ENCODE measurements around the gene FERMT1.
"Not testable (repeated sequence)": the region's sequence is repeated elsewhere in the genome, so short reads cannot be mapped to it uniquely, and the experiment has no call there.

The FERMT1 gene

DNA sequence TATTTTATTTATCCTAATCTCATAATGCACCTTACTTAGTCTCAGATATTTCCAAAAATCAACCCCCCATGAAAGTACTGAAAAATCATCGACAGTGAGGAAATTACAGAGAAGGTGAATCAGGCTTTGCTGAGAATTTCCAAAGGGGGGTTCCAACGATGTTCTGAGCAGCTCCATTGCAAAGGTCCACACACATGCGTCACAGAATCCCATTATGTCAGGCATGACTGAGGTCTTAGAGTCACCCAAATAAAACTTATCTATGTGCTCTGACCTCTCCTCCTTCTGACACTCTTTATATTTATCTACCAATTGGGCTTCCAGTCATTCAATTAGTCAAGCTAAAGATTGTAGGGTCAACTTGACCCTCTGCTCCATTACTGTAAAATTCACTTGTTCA lies 56.2 kb downstream of the FERMT1 start:
- no peak for DNase-seq

DNA sequence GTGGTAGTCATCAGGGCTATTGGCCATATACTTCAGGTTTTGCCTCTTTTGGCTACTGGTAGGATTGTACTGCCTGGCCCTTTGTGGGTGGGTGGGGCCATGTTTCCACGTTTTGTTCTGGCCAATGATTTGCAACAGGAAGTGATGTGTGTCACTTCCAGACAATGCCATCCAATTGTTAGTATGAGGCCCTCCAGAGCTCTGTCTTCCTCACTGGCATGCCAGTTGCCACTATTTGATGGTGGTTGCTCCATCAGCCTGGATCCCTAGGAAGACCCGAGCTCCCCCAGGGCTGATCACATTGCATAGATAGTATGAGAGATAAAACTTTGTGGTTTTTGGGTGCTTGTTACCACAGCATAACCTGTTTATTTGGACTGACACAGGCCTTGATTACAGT lies 61.3 kb downstream of the FERMT1 start:
- DNase-seq: no peak

DNA sequence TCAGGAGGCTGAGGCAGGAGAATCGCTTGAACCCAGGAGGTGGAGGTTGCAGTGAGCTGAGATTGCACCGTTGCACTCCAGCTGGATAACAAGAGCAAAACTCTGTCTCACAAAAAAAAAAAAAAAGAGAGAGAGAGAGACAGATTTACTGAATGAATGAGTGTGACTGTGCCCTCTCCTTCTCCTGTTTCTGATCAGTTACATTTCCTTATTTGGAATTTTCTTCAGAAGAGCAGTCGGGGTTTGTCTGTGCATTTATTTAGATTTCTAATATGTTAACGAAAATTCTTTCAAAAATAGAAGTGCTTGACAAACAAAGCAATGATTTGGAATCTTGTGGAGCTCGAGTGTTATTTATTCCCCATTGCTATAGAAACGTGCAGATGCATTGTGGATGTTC lies 62.6 kb downstream of the FERMT1 start:
- no peak for DNase-seq

DNA sequence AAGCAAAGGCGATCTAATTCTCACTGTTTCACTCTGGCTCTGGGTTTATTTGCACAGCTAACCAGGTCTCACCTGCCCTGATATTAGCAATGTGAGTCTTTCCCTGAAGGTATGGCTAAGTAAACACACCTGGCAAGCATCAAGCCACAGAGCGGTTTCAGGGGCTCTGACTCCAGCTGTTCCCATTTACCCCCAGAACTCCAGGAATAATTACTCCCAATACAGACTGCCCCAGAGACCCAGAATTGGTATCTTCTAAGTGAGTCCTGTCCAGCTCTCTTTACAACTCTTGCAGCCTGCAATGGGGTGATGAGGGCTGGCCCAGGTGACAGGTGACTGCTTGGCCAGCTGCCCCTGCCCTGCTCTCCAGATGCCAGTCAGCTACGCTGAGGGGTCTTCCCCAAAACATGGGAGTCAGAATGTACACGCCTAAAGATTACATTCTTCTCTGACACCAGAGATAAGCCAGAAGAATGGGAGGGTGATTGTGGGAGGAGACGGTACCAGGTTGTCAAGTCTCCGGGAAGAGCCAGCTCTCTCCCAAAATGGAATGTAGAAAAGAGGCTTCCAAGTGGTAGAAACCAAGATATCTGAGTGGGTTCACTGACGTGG lies 64.0 kb downstream of the FERMT1 start:
- DNase-seq: peak; percentile 77

DNA sequence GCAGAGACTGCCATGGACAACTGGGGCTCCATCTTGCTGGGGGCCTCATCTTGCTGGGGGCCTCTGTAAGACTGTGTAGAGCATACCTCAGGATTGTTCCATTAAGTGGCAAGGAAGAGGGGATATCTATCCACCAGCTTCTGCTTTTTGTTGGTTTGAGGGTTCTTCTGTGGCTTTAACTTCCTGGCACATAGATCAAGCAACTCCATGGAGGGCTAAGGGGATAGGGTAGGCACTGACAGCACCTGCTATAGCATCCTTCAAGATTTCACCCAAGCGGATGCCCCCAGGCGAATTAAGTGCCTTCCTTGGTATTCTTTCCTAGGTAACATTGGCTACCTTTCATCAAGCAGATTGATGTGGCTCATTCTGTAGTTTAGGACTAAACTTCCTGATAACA lies 65.1 kb downstream of the FERMT1 start:
- DNase-seq: no peak

DNA sequence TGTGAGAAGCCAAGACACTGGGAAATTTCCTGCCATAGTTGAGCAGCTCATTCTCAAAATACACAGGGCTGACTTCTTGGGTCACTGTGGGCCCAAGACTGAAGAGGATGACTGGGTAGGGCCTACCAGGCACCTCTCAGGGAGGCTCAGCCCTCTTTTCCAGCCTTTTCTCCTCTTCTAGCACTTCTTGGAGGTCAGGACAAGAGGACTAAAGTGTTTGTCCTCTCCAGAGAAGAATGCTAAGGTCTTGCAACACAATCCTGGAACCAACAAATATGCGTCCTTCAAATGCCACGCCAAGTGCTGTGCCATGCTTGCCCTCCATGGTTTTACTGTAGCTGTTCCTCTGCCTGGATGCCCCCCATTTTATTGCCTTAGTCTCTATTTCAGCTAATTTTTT lies 65.7 kb downstream of the FERMT1 start:
- no peak for DNase-seq

DNA sequence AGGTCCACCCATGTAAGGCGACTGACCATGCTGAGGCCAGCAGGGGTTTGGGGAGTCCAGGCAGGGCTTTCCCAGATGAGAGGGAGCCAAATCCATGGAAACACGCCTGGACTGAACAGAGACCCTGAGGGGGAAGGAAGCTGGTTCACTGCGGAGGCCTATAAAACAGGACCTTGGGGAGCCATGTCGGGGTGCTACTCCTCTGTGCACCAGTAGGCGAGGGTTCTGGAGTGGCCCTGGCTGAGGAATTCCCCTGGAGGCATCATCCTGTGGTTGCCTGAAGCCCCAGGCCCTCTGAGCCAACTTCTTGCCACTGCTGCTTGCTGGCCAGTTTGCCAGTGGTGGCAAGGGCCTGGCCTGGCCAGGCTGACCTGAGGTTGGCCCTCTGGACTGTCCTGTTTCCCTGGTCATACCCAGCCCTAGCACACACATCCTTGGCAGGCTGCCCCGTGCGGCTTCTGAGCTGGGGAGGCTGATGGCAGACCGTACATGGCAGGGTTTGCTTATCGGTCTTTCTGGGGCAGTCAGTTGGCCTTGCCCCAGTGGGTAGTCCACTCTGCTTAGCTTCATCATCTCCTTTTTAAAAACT lies 66.8 kb downstream of the FERMT1 start:
- DNase-seq: no peak

DNA sequence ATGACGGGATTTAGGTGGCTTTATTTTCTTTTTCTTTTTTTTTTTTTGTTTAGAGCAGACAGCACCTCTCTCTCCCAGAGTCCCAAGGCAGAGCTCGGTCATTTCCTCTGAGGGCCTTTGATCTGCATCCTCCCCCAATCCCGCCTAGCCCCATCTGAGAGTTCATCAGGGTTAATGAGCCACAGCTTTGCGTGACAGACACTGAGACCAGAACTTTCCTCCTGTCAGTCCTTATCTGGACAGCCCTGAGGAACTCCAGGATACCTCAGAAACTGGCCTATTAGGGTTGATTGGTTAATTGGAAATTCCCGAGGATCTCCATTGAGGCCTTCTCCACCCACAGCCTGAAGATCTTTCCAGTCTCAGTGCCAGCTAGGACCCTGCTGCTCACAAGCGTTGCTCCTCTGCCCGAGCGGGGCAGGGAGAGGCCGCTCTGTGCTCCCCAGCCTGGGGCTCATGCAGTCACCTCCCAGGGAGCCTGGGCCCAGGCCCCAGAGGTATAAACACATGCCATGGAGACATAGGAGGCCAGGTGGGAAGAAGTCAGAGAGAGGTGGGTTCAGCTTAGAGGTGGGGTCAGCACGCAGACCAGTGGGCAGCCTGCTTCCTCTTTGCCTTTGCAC lies 67.6 kb downstream of the FERMT1 start:
- DNase-seq: no peak

DNA sequence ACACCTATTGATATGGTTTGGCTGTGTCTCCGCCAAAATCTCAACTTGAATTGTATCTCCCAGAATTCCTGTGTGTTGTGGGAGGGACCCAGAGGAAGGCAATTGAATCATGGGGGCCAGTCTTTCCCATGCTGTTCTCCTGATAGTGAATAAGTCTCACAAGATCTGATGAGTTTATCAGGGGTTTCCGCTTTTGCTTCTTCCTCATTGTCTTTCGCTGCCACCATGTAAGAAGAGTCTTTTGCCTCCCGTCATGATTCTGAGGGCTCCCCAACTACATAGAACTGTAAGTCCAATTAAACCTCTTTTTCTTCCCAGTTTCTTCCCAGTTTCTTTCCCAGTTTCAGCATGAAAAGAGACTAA lies 68.2 kb downstream of the FERMT1 start:
- DNase-seq: not testable (repeated sequence)

DNA sequence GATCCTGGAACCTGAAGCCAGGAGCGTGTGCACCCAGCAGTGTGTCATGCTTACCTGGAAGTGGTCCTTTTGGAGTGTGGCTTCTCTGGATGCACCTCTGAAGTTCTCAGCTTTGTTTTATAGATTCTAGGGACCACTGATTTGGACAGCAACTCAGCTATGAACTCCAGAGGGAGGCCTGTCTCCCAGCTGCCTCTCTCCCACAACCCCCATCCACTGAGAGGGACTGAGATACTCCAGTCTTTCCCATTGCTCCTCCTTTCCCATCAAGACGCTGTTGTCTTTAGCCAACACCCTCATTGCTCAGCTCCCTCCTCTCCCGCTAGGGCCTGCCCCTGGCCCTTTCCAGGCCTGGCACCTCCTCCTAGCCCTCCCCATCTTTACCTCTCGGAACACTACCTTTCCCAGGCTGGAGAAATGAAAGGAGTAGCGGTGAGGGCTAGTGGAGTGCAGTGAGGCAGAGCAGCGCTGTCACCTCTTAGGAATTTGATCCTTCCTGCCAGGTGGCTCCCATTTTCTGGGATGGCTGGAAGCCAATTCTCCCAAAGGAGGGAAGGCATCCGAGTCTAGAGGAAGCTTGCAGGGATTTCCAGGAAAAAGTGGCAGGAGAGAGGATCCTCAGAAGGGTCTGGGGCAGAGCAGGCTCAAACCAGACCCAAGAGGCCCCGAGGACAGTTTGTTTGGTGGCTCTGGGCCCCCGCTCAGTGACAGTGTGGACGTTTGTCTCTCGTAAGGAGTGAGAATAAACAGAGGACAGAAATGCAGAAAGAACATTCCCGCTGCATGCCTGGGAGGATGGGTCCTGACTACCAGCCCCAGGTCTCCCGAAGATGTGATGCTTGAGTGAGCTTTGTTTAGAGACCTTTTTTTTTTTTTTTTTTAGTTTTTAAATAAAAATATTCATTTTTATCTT lies 68.8 kb downstream of the FERMT1 start, which contains the start of gene LRRN4:
TSS of gene LRRN4 (minus strand) at position 285 of the 913 bp plus-strand sequence. CDS start 1,261 bp downstream, outside the sequence.
- peak; percentile 99 for DNase-seq

DNA sequence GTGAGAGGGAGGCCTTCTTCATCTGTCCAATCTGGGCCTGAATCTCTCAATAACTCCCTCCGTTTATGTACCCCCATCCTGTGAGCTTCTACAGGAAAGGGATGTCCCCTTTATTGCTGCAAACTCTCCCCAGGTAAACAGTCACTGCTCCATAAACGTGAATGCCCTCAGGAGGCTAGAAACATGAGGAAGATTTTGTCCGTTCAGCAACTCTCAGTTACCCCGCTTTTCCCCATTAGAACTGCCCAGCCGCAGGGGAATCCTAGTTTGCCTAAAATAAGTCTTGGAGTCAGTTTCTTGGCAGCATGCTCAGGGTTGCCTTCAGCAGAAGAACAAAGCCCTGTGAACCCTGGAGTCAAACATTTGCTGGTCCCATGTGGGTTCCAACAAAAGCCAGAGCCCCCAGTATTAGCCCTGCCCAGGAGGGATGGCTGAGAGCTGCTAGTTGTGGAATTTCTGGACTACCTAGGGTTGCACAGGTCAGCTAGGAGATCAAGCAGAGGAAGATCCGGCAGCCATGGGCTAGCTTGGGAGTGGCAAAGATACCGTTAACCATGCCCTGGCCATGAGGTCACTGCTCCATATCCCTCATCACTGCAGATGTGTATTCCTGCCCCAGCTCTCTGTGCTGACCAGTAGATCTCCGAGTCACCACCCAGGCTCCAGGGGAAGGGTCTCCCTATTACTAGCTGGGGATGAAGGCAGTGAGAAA lies 69.6 kb downstream of the FERMT1 start:
- DNase-seq: no peak

DNA sequence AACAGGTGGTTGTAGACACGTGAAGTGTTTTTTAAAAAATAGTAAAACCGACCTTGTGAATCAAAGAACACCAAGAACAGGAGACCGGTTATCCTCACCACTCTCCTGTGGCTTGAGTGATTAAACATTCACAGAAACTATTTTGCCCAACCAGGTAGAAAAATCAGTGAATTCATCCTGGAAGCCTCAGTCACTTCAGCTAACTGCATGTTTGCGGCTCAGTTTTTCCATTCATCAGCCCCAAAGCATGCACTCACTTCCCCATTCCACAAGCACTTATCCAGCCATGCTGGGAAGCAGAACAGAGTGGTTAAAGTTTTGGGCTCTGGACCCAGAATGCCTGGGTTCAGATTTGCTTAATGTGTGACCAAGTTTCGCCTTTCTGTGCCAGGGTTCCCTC lies 71.3 kb downstream of the FERMT1 start:
- no peak for DNase-seq

DNA sequence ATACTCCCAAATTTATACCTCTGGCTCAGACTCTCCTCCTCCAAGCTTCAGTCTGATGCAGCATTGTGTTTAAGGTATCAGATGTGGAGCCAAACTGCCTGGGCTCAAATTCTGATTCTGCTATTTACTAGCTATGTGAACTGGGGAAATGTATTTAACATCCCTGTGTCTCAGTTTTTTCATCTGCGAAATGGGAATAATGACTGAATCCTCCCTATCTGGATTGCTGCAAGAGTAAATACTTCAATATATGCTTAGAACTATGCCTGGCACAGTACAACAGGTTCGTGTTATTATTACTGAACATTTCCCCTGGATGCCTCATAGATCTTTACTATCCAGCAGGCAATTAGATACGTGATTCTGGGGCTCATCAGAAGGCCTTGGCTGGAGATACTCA lies 74.4 kb downstream of the FERMT1 start:
- DNase-seq: no peak

DNA sequence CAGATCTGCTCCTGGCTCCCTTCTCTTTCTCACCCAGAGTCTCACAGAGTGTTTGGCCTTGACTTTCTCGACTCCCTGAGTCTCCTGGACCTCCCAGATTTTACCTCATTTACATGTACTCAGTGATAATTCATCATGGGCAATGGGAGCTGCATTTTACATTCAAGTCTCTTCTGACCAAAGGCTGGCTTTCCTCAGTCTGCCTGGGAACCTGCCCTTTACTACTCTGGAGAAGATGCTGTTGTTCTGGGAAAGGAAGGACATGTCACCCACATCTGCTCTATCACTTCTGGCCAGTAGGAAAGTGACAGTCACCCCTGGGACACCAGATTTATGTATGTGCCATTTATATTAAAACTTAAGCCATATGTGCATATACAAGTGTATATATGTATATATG lies 76.4 kb downstream of the FERMT1 start:
- no peak for DNase-seq

DNA sequence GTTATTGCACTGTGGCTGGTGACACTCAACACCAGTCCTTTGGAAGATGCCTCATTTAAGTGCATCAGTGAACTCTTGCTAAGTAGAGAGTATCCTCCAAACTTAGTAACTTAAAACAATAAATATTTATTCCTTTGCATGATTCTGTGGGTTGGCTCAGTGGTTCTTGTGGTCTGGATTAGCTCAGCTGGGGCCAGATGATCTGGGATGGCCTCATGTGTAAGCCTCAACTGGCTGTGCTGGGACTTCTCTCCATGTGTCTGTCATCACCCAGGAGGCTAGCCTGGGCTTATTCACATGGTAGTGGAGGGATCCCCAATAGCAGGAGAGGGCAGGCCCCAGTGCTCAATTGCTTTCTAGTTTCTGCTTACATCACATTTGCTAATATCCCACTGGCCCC lies 77.3 kb downstream of the FERMT1 start:
- no peak for DNase-seq

DNA sequence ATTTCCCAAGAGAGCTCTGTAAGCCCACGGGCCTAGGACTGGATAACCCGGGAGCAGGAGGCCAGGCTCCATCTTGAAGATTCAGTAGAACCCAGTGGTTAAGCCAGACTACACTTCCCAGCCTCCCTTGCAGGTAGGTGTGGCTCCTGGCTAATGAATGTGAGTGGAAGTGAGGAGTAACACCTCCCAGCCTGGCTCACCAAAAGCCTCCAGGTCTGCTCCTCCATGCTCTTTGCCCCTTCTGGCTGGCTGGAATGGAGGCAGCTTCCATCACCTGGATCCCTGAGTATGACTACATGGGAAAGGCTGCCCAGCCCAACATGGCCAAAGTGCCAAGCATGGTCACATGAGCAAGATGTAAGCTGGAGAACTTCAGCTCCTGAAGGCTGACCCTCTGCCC lies 78.7 kb downstream of the FERMT1 start:
- DNase-seq: no peak

DNA sequence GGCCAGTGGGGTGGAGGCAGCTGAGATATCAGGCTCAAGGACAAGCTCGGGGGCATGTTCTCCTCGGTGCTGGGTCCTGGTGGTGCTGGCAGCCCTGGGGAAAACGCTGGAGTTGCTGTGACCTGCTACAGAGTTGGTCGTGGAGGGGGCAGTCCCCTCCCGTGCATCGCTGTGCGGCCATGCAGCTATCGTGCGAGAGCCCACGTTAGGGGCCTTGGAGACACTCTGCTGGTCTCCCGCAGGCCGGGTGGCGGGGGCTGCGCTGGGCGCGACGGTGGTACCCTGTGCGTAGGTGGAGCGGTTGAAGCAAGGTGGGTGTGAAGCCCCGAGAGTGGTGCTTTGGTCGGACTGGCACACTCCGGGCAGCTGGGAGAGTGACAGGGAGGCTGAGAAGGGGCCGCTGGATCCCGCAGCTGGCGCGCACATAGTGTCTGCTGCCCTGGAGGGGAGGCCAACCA lies 81.0 kb downstream of the FERMT1 start:
- no peak for DNase-seq

DNA sequence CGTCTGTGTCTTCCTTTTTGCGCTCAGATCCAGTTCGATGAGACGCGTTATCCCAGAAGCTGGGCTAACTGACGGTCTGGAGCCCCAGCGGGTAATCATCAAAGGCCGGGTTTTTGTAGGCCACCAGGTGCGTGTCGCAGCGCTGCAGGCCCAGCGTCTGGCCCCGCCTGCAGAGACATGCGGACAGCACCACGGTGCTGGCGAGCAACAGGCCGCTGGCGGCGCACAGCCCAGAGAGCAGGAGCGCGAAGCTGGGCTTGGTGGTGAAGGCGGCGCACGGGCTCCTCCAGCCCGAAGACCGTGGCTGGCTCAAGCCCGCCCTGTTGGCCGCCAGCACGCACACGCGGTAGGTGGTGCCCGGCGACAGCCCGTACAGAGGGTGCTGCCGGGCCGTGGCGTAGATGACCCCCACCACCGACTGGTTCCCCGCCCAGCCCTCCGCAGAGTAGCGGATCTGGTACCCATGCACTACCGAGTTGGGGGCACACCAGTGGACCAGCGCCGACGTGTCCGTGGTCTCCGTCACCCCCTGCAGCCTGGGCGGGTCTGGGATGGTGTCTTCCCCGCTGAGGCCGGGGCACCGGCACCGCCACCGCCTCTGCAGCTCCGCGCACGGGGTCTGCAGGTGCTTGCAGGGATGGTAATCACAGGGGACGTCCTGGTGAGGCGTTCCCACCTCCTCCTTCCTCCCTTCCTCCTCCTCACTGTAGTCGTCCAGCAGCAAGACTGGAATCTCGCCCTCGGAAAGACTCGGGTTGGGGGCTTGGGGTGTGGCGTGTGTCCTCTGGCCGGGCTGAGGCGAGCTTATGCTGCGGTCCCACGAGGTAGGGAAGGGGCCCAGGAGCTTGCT lies 81.6 kb downstream of the FERMT1 start:
- DNase-seq: no peak

DNA sequence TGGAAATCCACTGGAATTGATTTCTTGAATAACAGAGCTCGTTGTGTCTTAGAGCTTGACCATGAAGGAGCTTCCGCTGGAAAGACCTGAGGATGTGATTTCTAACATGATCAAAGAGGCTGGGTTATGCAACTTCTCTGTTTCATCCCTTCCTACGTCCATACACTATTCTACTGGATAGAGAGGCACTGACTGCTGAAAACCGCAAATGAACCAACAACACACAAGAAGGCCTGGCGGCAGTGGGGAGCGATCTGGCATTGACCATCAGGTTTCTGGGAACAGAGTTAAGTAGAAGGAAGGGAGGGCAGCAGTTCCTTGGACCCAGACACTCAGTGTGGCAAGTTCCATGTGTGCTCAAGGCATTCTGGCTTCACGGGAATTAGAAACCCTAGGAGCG lies 82.3 kb downstream of the FERMT1 start:
- no peak for DNase-seq

DNA sequence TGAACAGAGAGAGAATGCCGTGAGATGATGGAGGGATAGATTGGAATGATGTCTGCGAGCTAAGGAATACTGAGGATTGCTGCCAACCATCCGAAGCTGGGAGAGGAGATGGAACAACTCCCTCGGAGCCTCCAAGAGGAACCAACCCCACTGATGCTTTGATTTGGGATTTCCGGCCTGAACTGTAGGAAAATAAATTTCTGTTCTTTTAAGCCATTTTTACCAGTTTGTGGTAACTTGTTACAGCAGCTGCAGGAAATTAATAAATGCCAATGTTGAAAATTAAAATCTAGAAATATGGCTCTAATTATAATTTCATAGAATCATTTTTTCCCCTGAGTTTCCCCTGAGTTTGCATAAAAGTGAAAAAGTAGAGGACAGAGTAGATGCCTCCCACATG lies 83.1 kb downstream of the FERMT1 start:
- DNase-seq: no peak

DNA sequence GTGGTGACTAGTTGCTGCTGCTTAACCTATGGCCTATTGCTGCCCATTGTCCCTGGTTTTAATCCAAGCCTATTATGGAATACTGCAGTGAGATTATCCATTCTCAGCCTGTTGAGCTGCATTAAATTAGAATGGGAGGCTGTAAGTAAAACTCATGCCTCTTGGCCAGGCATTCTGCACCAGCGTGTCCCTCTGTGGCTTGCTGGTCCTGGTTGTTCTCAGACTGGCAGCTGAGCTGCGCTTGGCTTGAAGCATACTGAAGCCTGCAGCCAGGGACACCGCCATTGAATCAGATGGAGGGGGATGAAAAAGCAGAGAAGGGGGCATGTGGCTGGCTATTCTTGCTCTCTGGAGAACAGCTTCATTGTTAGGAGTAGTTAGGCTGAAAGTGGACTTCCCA lies 84.6 kb downstream of the FERMT1 start:
- DNase-seq: no peak

DNA sequence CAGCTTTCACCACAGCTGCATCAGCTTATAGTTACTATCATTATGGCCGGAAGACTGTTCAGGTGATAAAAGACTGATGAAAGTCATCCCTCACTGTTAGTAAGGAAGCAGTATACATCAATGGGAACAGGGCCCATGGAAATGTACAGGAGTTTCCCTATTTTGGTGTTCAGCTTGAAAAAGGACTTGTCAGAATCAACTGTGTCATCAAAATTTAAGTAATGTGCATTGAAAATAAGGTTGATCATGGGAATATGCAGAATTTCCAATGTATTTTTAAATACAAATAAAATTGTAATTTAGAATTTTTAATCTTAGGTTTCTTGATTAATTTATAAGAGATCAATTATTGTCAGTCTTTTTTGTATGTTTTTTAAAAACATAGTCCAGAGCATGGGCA lies 85.7 kb downstream of the FERMT1 start:
- no peak for DNase-seq

All from NCI-H2171 treated with DMSO at 0.1 percent for 48 hours (cell line).